ENCODE measurements around the gene ZNF148.

ZNF148 gene

GRCh38 chr3:125267460-125267859, 107.7 kb downstream of the ZNF148 start:
- no peak for TF ChIP-seq CTCF (IDR thresholded peaks at IDR 0.05; ENCODE audit: borderline replicate concordance, insufficient read depth, low read depth, low read length)
- no peak overlapping the region for H3K4me3 ChIP-seq (ENCODE audit: low read depth, low read length)

DNA sequence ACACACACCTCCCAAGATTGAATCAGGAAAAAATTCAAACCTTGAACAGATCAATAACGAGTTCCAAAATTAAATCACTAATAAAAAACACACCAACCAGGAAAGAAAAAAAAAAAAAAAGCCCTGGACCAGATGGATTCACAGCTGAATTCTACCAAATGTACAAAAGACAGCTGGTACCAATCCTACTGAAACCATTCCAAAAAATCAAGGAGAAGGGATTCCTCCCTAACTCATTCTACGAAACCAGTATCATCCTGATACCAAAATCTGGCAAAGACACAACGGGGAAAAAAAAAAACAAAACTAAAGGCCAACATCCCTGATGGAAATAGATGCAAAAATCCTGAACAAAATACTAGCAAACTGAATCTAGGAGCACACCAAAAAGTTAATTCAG, 108.2 kb downstream of the ZNF148 start:
- TF ChIP-seq CTCF (IDR thresholded peaks at IDR 0.05; ENCODE audit: borderline replicate concordance, insufficient read depth, low read depth, low read length): no peak
- no peak overlapping the region for H3K4me3 ChIP-seq (ENCODE audit: low read depth, low read length)

DNA sequence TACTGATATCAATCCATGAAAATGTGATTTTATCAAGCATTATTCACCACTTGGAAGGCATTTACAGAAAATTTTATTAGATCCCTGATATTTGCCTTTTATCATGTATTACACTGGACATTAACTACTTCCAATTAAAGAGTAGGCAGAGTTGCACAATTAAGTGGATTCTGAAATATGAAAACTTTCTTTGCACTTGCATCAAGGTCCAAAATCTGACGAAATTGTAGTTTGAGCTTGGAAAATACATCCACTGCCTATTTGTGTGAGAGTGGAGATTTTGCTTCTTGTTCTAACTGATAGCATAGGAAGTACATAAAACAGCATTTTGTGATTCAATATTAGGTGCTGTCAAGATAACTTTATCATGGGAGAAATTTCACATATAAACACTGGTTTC, 113.0 kb downstream of the ZNF148 start:
- TF ChIP-seq CTCF (IDR thresholded peaks at IDR 0.05; ENCODE audit: borderline replicate concordance, insufficient read depth, low read depth, low read length): no peak
- no peak overlapping the region for H3K4me3 ChIP-seq (ENCODE audit: low read depth, low read length)

GRCh38 chr3:125261031-125261430, 114.1 kb downstream of the ZNF148 start:
- TF ChIP-seq CTCF (IDR thresholded peaks at IDR 0.05; ENCODE audit: borderline replicate concordance, insufficient read depth, low read depth, low read length): no peak
- no peak overlapping the region for H3K4me3 ChIP-seq (ENCODE audit: low read depth, low read length)

DNA sequence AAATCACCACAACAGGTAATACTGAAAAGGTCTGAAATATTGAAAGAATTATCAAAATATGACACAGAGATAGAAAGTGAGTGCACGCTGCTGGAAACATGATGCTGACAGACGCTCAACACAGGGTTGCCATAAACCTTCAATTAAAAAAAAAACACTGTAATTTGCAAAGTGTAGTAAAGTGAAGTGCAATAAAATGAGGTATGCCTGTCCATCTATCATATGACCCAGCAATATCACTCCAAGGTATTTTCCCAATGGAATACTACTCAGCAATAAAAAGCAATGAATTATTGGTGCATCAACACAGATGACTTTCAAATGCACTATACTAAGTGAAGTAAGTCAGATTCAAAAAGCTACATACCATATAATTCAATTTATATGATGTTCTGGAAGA, 115.0 kb downstream of the ZNF148 start:
- no peak overlapping the region for H3K4me3 ChIP-seq (ENCODE audit: low read depth, low read length)
- no peak for TF ChIP-seq CTCF (IDR thresholded peaks at IDR 0.05; ENCODE audit: borderline replicate concordance, insufficient read depth, low read depth, low read length)

DNA sequence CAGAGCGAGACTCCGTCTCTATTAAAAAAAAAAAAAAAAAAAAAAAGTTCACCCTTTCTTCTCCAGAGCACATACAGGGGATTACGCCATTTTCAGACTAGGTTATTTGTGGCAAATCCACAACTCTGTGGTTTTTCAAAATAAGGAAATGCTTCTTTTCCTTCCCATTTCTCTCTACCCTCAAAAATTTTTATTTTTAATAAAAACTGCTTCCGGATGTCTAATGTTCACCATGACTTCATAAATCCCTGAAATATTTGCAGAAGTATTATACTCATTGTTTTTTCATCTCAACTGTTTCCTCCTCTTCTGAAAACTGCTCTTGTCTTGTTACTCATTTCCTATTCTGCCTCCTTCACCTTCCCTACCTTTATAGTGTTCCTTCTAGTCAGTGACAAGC, 117.6 kb downstream of the ZNF148 start:
- no peak overlapping the region for H3K4me3 ChIP-seq (ENCODE audit: low read depth, low read length)
- TF ChIP-seq CTCF (IDR thresholded peaks at IDR 0.05; ENCODE audit: borderline replicate concordance, insufficient read depth, low read depth, low read length): no peak

- no peak for TF ChIP-seq CTCF (IDR thresholded peaks at IDR 0.05; ENCODE audit: borderline replicate concordance, insufficient read depth, low read depth, low read length)
- no peak overlapping the region for H3K4me3 ChIP-seq (ENCODE audit: low read depth, low read length)
These were observed 118.5 kb downstream of the ZNF148 start for GRCh38 chr3:125256675-125257074.

All from GM12875 (cell line).